ENCODE measurements around the gene BEGAIN. TPM values are rescaled to one million over a fixed set of nuclear protein-coding genes. Genes with fewer than 3 reads are reported as not detected.

The BEGAIN gene
- total RNA-seq, 1 experiment from 2014 or later = 0.53 TPM

DNA sequence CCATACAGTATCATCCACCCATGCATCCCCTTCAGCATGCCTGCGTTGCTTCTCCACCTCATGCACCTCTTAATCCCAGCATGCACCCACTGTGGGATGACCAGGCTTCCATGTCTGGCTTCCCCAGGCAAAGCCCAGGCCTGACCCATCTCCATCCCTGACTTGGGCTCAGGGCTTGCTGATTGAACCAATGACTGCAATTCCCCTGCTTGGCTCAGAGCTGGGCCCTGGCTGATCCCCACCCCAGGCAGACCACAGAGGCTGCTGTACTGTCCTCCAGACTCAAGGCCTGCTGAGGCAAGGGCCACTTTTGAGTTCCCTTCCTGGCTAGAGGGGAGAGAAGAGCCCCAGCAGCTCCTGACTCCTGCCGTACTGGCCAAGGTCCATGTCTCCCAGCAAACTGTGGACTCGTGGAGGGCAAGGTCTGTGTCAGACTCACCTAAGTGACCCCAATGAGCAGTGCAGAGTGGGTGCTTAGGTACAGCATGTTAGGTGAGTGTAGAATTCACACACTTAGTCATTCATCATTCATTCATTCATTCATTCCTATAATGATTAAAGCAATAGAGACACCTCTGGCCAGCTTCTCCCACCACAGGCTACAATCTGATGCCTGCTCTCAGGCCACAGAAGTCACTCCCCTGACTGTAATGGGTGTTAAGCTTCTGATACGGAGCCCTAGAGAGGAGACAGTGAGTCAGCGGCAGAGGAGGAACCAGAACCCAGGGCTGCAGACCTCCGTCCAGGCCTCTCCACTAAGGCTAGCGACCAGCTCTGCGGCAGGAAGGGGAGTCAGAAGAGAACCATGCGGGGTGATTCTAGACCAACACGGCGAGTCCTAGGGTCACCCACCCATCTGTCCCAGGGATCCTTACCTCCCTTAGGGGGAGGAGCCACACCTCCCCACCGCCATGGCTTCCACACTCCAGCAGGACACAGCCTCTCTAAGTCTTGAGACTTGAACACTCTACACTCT lies 2.9 kb downstream of the BEGAIN start:
- DNase-seq (ENCODE audit: low spot score) = no peak

DNA sequence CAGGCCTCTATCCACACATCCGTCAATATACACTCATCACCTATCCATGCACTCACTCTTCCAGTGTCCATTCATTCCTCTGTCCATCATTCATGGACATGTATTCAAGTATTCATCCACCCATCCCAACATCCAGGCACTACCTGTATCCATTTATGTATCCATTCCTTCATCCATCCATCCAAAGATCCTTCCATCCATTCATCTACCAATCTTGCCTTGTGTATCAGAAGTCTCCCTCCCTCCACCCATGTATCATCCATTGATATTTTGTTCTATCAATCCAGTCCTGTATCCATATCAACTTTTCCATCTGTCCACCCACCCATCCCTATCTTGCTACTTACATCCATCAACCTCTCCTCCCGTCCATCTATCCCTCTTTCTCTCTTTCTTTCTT lies 4.0 kb downstream of the BEGAIN start:
- DNase-seq (ENCODE audit: low spot score) = no peak

- no peak for DNase-seq (ENCODE audit: low spot score)
Measured at GRCh38 chr14:100582496-100583165, 4.6 kb downstream of the BEGAIN start.

DNA sequence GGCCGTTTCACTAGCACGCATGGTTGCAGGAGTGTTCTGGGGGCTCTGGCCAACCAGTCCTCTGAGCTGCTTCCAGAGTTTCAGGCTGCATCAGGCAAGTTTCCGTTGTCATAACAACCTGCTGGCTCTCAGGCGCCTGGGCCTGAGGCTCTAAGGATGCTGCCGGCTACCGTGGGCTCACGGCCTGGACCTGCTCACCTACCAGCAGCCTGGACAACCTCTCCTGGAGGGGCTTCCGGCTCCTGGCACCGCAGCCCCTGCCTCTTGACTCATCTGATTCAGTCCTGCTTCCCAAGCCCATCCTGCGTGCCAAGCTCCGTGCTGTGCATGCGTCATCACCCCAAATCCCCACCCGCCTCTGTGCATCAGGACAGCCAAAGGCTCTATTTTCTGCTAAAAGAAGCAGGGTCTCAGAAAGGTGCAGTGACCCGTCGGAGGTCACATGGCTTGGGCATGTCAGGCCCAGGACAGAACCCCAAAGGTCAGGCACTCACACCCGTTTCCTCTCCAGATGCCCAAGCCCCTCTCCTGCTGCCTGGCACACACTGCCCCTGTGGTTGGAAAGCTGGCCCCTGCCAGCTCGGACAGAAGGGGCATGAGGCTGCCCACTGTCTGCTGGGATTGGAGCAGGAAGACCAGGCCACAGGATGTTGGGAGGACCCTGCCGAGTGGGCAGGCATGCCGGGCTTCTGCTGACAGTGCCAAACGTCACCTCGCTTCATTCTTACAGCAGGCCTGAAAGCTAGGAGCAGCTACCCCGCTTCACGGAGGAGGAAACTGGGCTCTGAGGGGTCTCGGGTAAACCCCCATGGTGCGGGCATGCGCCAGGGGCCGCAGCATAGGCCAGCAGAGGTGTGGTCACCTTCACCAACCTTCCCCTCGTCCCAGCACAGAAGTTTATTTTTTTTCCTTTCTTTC lies 5.7 kb downstream of the BEGAIN start:
- DNase-seq (ENCODE audit: low spot score) = no peak

- no peak for DNase-seq (ENCODE audit: low spot score)
Measured at GRCh38 chr14:100580316-100581227, 6.6 kb downstream of the BEGAIN start.

GRCh38 chr14:100578552-100578951 lies 8.7 kb downstream of the BEGAIN start:
- DNase-seq (ENCODE audit: low spot score) = no peak

DNA sequence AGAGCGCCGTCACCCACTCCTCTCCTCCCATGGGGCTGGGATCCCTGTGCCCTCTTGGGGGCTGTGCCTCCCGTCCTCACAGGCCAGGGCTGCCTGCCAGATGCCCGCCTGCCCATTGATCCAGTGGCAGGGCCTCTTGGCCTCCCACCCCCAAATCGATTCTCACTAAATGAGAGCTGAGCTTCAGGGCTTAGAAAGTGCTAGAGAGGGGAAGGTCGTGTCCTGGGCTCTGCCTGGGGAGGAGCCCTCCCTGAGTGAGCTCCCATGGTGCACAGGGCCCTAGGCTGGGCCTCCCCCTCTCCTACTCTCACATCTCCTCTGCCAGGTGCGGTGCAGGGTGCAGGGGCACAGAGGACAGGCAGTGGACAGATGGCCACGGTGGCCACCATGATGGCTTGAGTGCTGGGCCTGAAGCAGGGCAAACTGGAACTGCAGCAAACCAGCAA lies 9.2 kb downstream of the BEGAIN start:
- no peak for DNase-seq (ENCODE audit: low spot score)

DNA sequence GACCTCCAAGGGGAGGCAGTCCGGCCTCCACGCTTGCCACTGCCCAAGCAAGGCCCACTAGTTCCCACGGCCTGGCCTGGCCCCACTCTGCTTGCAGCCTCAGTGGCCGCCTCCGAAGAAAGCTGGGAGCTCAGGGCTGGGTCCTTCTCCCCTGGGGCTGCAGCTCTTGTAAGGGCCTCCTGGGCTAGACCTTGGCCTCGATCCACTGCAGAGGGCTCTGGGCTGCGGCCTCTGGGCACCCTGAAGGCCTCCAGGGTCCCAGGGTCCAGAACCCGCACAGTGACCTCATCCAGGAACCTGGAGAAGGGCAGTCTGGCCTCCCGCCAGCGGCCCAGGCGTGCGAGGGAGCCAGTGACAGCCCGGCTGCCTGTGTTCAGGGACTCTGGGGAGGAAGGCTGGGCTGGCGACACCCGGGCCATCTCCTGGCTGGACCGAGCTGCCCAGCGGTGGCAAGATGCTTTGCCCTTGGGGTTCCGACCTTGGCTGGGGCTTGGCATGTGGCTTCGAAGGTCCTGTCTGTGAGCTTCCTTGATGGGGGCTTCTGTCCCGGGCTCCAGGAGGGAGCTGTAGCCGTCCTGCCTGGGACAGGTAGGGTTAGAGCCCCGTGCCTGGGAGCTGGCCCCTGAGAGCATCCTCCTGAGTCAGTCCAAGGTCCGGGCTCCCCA lies 9.8 kb downstream of the BEGAIN start:
- no peak for DNase-seq (ENCODE audit: low spot score)

DNA sequence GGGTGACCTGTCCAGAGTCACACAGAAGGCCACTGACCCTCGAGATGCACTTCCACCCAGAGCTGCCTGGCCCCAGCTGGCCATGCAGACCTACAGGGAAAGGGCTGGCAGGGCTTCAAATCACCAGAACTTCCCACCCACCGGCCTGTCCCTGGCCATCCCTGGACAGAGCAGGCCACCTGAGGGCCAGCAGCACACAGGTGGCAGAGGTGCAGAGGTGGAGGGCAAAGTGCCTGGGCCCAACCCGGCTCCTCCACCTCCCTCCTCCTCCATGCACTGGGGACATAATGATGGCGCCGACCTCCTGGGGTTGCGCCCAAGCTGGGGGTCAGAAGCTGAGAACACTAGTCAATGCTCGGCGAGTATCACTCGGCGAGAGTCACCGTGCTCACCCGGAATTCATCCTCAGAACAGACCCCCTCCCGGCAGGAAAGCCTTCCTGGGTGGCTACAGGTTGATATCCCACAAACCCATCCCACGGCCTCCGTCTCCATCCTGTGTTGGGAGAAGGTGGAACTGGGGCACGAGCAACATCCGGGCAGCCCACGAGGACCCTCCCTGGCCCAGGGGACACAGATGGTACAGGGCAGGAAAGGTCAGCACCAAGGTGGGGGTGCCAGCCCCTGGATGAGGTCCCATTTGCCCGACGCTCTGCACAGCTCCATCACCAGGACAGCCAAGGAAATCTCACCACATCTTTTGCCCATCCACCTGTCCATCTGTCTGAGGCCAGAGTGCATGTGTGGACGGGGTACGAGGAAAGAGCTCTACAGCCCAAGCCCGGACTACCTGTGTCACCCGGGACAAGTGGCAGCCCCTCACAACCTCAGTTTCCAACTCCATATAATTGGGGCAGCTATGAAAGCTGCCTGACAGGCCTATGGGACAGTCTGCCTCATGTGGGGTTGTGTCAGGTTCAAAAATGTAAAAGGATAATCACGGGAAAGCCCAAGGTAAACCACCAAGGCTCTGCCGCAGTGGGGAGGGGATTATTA lies 10.8 kb downstream of the BEGAIN start:
- no peak for DNase-seq (ENCODE audit: low spot score)

GRCh38 chr14:100575266-100575995 lies 11.8 kb downstream of the BEGAIN start:
- no peak for DNase-seq (ENCODE audit: low spot score)

DNA sequence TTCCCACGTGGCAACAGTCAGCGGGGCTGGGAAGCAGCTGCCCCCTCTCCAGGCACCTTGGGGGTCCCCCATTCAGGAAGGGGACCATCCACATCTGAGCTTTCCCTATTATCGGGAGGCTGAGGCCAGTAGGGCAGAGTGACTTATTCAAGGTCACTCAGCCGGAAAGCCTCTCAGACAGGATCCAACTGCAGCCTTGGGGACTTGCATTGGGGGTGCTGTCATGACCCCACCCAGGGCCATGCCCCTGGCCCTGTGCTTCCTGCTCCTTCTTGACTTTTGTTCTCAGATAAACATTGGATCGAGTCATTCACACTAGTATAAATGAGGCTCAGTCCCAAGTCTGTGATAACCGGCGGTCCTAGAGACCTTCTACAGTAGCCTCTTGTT lies 12.6 kb downstream of the BEGAIN start:
- no peak for DNase-seq (ENCODE audit: low spot score)

DNA sequence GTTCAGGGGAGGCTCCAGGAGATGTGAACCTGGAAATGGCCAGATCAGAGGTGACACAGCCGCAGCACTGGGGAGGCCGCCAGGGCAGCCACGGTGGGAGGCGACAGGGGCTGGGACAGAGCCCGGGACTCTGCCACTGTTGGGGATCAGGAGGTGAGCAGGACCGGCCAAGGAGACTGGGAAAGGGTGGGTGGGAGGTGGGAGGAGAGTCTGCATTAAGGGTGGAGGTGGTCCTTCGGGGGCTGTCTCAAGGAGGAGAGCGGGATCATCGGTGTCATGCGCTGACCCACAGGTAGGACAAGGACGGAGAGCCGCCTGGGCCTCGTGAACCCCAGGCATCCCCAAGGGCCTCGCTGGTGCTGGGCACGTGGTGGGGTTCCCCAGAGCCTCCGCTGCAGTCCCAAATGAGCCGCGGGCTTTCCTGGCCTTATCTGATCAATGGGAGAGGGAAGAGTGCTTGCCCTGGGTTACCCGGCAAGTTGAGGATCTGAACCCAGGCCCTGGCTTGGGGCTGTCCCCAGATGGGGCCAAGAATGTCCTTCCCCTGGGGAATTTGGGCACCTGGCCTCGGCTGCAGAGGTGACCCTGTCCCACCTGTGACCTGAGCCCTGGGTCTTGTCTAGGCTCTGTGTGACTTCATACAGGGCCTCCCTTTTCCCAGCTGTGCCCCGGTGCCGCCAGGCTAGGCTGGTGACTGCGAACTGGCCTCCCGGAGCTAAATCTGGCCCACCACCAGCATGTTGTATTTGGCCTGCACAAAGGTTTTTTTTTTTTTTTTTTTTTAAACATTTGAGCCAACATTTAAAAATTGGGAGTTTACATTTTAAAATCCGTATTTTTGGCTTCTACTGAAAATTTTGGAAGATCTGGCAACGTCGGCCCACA lies 13.2 kb downstream of the BEGAIN start:
- DNase-seq (ENCODE audit: low spot score) = no peak

DNA sequence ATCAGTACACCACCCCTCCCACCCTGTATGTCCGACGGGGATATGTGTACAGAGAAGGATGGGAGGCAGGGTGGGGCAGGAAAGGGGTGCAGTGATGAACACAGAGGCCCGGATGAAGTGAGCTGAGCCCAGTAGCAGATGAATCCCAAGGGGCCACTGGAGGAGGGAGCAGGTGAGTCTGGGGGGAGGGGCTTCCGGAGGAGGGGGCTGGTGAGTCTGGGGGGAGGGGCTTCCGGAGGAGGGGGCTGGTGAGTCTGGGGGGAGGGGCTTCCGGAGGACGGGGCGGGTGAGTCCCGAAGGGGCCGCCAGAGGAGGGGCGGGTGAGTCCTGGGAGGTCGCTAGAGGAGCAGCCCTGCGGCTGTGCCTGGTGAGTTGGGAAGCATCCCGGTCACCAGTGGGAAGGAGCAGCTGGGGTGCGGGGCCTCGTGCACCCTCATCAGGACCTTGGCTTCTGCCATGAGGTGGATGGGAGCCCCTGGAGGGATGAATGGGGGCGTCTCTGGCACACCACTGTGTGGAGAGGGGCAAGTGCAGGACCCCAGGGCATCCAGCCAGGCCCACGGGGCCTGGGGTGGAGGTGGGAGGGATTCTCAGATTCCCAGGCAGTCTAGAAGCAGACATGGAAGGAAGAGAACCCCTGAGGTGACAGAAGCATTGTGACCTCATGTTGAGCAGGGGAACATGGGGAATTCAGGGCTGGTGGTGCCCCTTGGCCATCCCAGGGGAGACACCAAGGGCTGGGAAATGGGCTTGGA lies 14.0 kb downstream of the BEGAIN start:
- DNase-seq (ENCODE audit: low spot score) = no peak

- DNase-seq (ENCODE audit: low spot score) = no peak
Measured at GRCh38 chr14:100572543-100572942, 14.7 kb downstream of the BEGAIN start.

DNA sequence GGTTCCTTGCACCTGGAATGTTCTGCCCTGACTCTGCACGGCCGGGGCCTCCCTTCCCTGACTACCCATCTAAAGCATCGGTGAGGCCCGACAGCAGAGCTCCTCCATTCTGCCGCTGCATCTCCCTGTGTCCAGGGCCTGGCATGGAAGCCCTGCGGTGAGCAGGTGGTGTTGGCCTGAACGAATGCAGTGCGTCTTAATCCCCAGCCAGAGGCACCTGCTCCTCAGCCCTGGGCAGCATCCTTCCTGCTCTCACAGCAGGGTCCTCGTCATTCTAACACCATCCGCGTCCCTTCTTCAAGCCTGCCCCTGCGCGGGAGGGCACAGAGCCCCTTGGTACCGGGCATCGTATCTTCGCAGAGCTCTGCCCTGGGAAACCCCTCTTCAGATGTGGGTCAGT lies 15.4 kb downstream of the BEGAIN start:
- no peak for DNase-seq (ENCODE audit: low spot score)

DNA sequence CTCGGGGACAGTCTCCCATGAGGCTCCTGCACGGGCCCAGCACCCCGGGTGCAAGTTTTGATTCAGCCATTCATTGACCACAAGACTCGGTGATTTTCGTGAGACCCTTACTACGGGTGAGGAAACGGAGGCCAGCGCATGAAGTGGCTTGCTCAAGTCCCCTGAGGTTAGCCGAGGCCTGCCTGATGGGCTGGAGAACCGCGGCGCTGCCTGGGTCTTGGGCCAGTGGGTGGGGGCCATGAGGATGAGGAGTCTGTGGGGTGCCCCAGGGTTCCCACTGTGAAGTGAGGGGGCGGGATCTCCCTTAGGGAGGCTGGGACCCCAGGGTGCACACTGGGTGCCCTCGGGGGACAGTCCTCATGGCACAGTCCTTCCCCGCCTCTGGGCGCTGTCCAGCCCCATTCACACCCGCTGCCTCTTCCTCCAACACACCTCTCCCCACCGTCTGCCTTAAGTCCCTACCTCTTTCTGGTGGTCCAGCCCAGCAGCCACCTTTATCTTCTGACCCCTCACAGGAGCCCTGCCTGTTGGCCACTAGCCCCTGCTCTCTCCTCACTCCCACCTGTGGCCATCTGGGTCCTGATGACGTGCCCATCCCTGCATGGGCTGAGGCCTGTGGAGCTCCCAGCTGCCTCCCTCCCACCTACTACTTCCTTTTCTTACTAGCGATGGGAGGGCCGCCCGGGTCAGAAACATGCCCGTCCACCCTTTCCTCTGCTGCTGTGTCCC lies 16.3 kb downstream of the BEGAIN start:
- no peak for DNase-seq (ENCODE audit: low spot score)

Measured in HT-29 (cell line).